Suprapubic skin (tissue), 4 donors: ENCODE data around the gene HTR1E. TPM values are rescaled to one million over a fixed set of nuclear protein-coding genes. Genes with fewer than 3 reads are reported as not detected.

Experiments
- DNase-seq, 2 donors: peaks; one replicate each; pipeline ENCODE4 v3.0.0-alpha.2; 2019; ENCODE audit warnings: low spot score in 2 of 2
- H3K27ac ChIP-seq: fragments of 200-600 bp; sonication (generic); one replicate; pipeline ENCODE4 v1.5.1; 2019
- H3K27me3 ChIP-seq: fragments of 200-600 bp; sonication (generic); one replicate; pipeline ENCODE4 v1.5.1; 2019
- H3K36me3 ChIP-seq: fragments of 200-600 bp; sonication (generic); one replicate; pipeline ENCODE4 v1.5.1; 2019
- H3K4me1 ChIP-seq: fragments of 200-600 bp; sonication (generic); one replicate; pipeline ENCODE4 v1.5.1; 2019
- H3K4me3 ChIP-seq: fragments of 200-600 bp; sonication (generic); one replicate; pipeline ENCODE4 v1.5.1; 2019; ENCODE audit warnings: mild to moderate bottlenecking
- H3K9me3 ChIP-seq: fragments of 200-600 bp; sonication (generic); one replicate; pipeline ENCODE4 v1.5.1; 2019
- CTCF ChIP-seq, 2 donors: fragments of 200-600 bp in 1 of 2; fragments of 450-650 bp in 1 of 2; sonication (generic) in 1 of 2; IDR thresholded peaks; one replicate each; pipeline ENCODE4 v1.5.1; 2016 to 2019; ENCODE audit warnings: antibody characterized with exemption in 2 of 2, mild to moderate bottlenecking in 1 of 2, moderate library complexity in 1 of 2
- EP300 ChIP-seq: sonication (generic); formaldehyde crosslinking; IDR thresholded peaks from one replicate; pipeline ENCODE4 v1.6.1; 2017; ENCODE audit warnings: antibody characterized with exemption
- POLR2A ChIP-seq, 2 donors: fragments of 450-650 bp; IDR thresholded peaks; one replicate each; pipeline ENCODE4 v1.6.1; 2017; ENCODE audit warnings: antibody characterized with exemption in 2 of 2, mild to moderate bottlenecking in 2 of 2, moderate library complexity in 2 of 2
- POLR2AphosphoS5 ChIP-seq, 3 donors: sonication (generic); formaldehyde crosslinking; IDR thresholded peaks; one replicate each; pipeline ENCODE4 v1.6.1; 2017; ENCODE audit warnings: antibody characterized with exemption in 3 of 3
- WGBS: methylation state at CpG from one replicate; pipeline ENCODE4 v1.1.5; 2018; 5-methylcytosine and 5-hydroxymethylcytosine counted together
- total RNA-seq, 4 donors: library from RNA; depleted of rRNA; stranded (reverse); fragments of >200 nt; gene quantifications; one replicate each; pipeline ENCODE4 v1.1.0, GENCODE V29; 2016

Gene HTR1E
- total RNA-seq, 4 donors from 2014 or later: not detected

- TF ChIP-seq CTCF (IDR thresholded peaks at IDR 0.05) (no peak), POLR2A (IDR thresholded peaks at IDR 0.05) (no peak), EP300 (no peak), POLR2AphosphoS5 (IDR thresholded peaks at IDR 0.05) (no peak)
- WGBS: 92% methylated on average over 2 of the region's 2 CpGs
- H3K27ac ChIP-seq: no peak overlapping the region
Observed at GRCh38 chr6:86963352-86963751, 26.0 kb downstream of the HTR1E start.

GRCh38 chr6:86964029-86964579 is 26.8 kb downstream of the HTR1E start:
- TF ChIP-seq POLR2A (IDR thresholded peaks at IDR 0.05) (no peak), CTCF (IDR thresholded peaks at IDR 0.05) (no peak), EP300 (no peak), POLR2AphosphoS5 (IDR thresholded peaks at IDR 0.05) (no peak)
- WGBS: 77% methylated on average over 4 of the region's 4 CpGs
- no peak for DNase-seq
- H3K27ac ChIP-seq: no peak overlapping the region
- no peak overlapping the region for H3K4me3 ChIP-seq
- no peaks in the 10 kb centered on the region for H3K9me3 ChIP-seq
- no peaks in the 10 kb centered on the region for H3K27me3 ChIP-seq
- H3K4me1 ChIP-seq: no peaks in the 10 kb centered on the region
- H3K36me3 ChIP-seq: no peaks in the 10 kb centered on the region

More at GRCh38 chr6:86963352-86963751, 26.0 kb downstream of the HTR1E start:
- Histone ChIP-seq H3K9me3 (no peaks in the 10 kb centered on the region), H3K36me3 (no peaks in the 10 kb centered on the region), H3K4me3 (no peak overlapping the region), H3K4me1 (no peaks in the 10 kb centered on the region), H3K27me3 (no peaks in the 10 kb centered on the region)
- DNase-seq: no peak

GRCh38 chr6:86966271-86966670 is 28.9 kb downstream of the HTR1E start:
- 79% methylated on average over 1 of the region's 1 CpG for WGBS
- Histone ChIP-seq H3K4me3 (no peak overlapping the region), H3K36me3 (no peaks in the 10 kb centered on the region), H3K4me1 (no peaks in the 10 kb centered on the region), H3K9me3 (no peaks in the 10 kb centered on the region), H3K27ac (no peak overlapping the region), H3K27me3 (no peaks in the 10 kb centered on the region)
- no peak for TF ChIP-seq POLR2A (IDR thresholded peaks at IDR 0.05)
- no peak for TF ChIP-seq POLR2AphosphoS5 (IDR thresholded peaks at IDR 0.05)
- TF ChIP-seq CTCF (IDR thresholded peaks at IDR 0.05): no peak
- TF ChIP-seq EP300: no peak
- no peak for DNase-seq

- Histone ChIP-seq H3K4me3 (no peak overlapping the region), H3K27ac (no peak overlapping the region), H3K9me3 (no peaks in the 10 kb centered on the region), H3K4me1 (no peaks in the 10 kb centered on the region), H3K27me3 (no peaks in the 10 kb centered on the region), H3K36me3 (no peaks in the 10 kb centered on the region)
- WGBS: 41% methylated on average over 4 of the region's 4 CpGs
- no peak for DNase-seq
- no peak for TF ChIP-seq POLR2AphosphoS5 (IDR thresholded peaks at IDR 0.05)
- no peak for TF ChIP-seq EP300
- TF ChIP-seq POLR2A (IDR thresholded peaks at IDR 0.05): no peak
- no peak for TF ChIP-seq CTCF (IDR thresholded peaks at IDR 0.05)
Observed at GRCh38 chr6:86969573-86969972, 32.2 kb downstream of the HTR1E start.

GRCh38 chr6:86973088-86973487 is 35.8 kb downstream of the HTR1E start:
- TF ChIP-seq EP300: no peak
- no peak for TF ChIP-seq POLR2A (IDR thresholded peaks at IDR 0.05)
- no peak for TF ChIP-seq POLR2AphosphoS5 (IDR thresholded peaks at IDR 0.05)
- TF ChIP-seq CTCF (IDR thresholded peaks at IDR 0.05): no peak
- no peak for DNase-seq
- no peak overlapping the region for H3K4me3 ChIP-seq
- 77% methylated on average over 2 of the region's 2 CpGs for WGBS
- no peaks in the 10 kb centered on the region for H3K27me3 ChIP-seq
- H3K27ac ChIP-seq: no peak overlapping the region
- H3K9me3 ChIP-seq: no peaks in the 10 kb centered on the region
- H3K36me3 ChIP-seq: no peaks in the 10 kb centered on the region
- H3K4me1 ChIP-seq: no peaks in the 10 kb centered on the region
